Fibroblast of villous mesenchyme (primary cell): ENCODE data around the gene MCF2L. TPM values are rescaled to one million over a fixed set of nuclear protein-coding genes. Genes with fewer than 3 reads are reported as not detected.

ENCODE experiments used
- DNase-seq: peaks from one replicate; pipeline ENCODE4 v3.0.0-alpha.2; 2010; ENCODE audit warnings: low read depth
- H3K4me3 ChIP-seq: 2 replicates; pipeline ENCODE4 v1.5.1; 2011; ENCODE audit warnings: low read depth, mild to moderate bottlenecking, low read length
- CTCF ChIP-seq: IDR thresholded peaks from 2 replicates; pipeline ENCODE4 v1.5.1; 2012; ENCODE audit warnings: low read depth, mild to moderate bottlenecking, low read length; ENCODE audit not compliant: insufficient read depth
- total RNA-seq: library from RNA; depleted of rRNA; stranded (reverse); fragments of >200 nt; gene quantifications from 2 replicates; pipeline ENCODE4 v1.2.3, GENCODE V29; 2012

Gene MCF2L
- total RNA-seq, 1 donor = under 0.01 TPM

- DNase-seq = no peak
- TF ChIP-seq CTCF = no peak
- H3K4me3 ChIP-seq = no peak overlapping the region
Measured at GRCh38 chr13:113014752-113015745, 46.0 kb downstream of the MCF2L start.

- no peak for DNase-seq
- no peak overlapping the region for H3K4me3 ChIP-seq
- no peak for TF ChIP-seq CTCF
Measured at GRCh38 chr13:113015826-113016525, 47.0 kb downstream of the MCF2L start.

- no peak overlapping the region for H3K4me3 ChIP-seq
- DNase-seq = no peak
- TF ChIP-seq CTCF = no peak
Measured at GRCh38 chr13:113016526-113017295, 47.7 kb downstream of the MCF2L start.

- DNase-seq = no peak
- no peak for TF ChIP-seq CTCF
- no peak overlapping the region for H3K4me3 ChIP-seq
Measured at GRCh38 chr13:113017506-113018215, 48.6 kb downstream of the MCF2L start.

GRCh38 chr13:113018676-113019465 lies 49.9 kb downstream of the MCF2L start:
- H3K4me3 ChIP-seq = no peak overlapping the region
- TF ChIP-seq CTCF = no peak
- no peak for DNase-seq
